ENCODE results near the gene CCDC30. TPM values are rescaled to one million over a fixed set of nuclear protein-coding genes. Genes with fewer than 3 reads are reported as not detected.

The CCDC30 gene
- total RNA-seq, 1 donor from 2014 or later, result 1.7 TPM

DNA sequence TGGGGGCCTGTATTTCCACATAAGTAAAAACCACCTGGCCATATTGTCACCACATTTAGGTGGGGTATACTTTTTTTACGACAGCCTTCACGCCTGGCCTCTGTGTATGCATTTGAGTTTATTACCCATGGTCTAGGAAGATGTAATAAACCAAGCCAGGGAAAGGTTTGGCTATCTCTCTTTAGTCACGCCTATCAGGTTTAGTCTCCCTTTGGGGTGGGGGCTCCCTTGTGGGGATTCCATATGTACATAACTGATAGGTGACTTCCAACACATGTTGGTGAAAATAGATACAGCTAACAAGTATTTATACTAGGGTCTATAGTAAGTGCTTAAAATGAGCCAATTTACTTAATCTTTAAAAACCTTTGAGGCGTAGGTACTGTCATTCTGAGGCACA, 223.3 kb downstream of the CCDC30 start:
- DNase-seq (ENCODE audit: low spot score) (no peak), ATAC-seq (no peak)

DNA sequence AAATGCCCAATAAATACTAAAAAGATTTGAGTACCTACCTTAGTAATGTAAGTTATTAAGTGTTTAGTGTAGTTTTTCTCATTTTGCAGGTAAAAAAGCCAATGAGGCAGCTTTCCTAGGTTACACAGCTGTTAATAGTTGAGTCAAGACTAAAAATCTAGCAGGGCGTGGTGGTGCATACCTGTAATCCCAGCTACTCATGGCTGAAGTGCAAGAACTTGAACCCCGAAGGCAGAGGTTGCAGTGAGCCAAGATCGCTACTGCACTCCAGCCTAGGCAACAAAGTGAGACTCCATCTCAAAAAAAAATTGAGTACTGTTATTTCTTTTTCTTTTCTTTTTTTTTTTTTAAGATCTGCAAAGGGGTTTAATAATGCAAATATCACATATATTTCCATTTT, 226.8 kb downstream of the CCDC30 start:
- DNase-seq (ENCODE audit: low spot score), result no peak
- ATAC-seq, result no peak

DNA sequence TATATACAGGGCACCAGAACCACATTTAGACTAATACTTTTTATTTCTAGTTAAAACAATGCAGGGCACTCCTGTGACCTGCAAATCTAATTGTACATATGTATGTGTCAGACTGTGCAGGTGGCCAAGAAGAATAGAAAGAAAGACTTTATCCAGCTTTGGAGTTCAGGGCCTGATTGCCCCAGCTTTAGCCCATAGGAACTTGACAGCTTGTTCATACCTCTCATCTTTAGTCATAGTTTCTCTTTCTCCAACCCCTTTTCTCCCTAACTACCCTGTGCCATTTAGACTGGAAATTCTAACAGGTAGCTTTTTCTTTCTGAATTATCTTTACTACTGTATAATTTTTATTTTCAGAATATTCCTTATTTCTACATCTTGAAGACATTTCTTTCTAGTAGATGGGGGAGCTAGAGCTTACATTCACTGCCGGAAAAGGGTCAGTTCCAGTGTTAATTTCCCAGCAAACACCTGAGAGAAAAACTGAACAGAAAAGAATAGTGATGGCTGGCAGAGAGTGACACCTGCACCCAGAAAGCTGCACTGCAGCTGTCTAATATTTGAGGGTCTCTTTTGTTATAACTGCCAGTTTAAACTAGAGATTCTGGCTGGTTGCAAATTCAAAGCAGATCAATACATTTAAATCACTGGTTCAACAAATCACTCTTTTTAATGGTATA, 227.5 kb downstream of the CCDC30 start:
- no peak for ATAC-seq
- DNase-seq (ENCODE audit: low spot score), result no peak

DNA sequence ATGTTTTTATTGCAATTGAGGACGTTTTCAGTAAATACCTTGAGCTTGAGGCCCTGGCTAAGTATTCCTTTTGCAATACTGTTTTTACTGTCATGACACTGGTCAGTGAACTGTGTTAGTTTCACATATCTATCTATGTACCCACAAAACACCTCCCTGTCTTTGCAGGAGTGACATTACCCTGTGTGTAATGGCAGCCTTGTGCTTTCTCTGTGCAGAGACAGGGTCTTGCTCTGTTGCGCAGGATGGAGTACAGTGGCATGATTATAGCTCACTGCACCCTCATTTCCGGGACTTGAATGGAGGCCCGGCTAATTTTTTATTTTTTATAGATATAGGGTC, 228.0 kb downstream of the CCDC30 start:
- ATAC-seq (no peak), DNase-seq (ENCODE audit: low spot score) (no peak)

DNA sequence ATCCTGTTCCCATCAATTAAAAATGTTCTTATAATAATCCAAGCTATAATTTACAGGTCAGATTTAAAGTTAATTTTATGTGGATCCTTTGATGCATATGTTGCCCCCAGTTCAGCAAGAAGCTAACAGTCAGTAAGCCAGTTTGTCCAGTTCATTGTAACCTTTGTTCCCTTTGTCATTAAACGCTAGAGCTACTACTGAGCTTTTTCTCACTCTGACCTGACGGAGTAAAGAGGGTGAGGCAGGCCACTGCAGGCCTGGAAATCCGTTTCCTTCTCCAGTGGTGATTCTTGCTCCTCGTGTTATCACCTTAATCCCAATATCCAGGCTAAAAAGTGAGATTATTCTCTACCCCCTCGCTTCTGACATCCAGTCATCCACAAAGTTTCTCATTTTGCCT, 229.4 kb downstream of the CCDC30 start:
- DNase-seq (ENCODE audit: low spot score) (no peak), ATAC-seq (peak; percentile 81)

DNA sequence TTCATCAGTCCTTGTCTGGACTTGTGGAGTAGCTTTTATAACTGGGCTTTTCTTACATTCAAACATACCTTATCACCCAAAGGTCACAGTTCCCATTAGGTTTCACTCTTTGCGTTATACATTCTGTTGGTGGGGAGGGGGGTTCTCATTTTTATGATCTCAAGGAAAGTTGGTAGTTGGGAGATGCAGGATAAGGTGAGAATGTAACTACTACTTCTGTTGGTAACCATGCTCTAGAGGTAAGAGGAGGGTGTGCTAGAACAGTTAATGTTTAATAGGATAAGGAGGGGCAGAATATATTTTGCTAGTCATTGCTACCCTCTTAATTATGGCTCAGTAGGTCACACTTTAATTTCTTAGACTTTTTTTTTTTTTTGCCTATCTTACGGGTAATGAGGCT, 229.8 kb downstream of the CCDC30 start:
- ATAC-seq (peak; percentile 51), DNase-seq (ENCODE audit: low spot score) (no peak)

DNA sequence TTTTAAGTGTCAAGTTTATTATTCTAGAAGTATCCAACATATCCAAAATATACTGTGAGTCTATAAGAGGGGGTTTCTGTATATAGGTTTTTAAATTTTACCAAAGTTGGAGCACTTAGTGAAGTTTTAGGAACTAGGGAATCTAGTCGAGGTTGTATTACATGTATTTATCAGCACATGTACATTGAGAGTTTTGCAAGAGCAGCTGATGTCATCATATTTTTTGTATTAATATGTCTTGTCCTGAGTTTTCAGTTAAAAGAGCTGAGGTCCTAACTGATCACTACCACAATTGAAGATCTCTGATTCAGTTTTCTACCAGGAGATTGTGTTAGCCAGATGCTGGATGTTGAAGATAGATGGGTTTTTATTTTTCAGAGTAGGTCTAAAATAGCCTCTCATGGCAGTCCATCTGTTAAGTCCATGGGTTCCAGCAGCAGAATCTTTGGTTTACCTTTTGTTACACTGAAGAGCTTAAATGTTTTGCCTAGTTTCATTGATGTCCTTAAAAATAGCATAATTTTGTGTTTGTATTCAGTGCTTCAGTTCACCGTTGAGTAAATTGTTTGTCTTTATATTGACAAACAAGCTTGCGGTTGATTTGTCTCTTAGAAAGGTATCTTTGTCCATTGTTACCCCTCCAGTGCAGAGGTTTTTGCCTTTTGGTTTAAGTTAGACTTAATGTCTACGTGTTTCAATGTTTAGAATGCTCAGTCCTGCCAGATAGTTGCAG, 235.2 kb downstream of the CCDC30 start:
- ATAC-seq (no peak), DNase-seq (ENCODE audit: low spot score) (no peak)

DNA sequence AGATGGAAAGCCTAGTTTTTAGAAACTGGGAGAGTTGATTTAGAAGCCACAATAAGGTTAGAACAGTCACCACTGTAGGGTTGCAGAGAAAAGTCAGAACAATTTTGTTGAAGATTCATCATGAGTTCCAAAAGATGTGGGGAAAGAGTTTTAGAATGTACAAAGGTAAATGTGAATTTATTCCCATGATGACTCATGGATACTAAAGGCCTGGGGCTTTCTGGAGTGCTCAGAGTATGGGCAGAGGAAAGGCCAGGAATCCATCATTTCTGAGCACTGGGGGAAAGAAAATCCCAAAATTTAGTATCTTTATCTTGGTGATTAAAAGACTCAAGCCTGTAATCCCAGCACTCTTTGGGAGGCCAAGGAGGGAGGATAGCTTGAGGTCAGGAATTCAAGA, 236.9 kb downstream of the CCDC30 start:
- ATAC-seq (no peak), DNase-seq (ENCODE audit: low spot score) (no peak)

DNA sequence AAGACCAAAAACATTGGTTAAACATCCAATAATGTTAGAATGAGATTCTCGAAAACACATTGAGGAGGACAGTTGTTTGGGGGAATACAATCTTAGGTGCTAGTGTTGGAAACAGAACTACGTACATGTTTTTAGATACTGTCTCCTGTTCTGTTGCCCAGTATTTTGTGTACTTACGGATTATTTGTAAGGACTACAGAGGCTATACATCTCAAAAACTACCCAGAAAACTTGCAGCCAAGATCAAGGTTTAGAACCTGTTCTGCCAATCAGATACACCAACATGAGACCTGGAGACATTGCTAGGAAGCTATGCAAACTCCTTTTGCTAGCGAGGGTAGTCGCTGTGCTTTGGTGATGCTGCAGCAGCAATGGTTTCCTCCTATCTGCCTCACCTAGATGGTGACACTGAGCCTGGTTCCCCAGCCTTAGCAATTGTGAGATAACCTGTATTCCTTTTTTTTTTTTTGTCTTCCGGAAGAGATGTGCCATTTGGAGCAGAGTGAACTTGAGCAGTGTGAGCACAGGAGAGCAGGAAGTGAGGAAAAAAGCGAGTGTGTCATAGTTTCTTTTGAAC, 240.9 kb downstream of the CCDC30 start:
- DNase-seq (ENCODE audit: low spot score) (no peak), ATAC-seq (no peak)

Other genes starting within 250 kb of the CCDC30 start
- gene FOXJ3, start 128.1 kb upstream of the CCDC30 start, total RNA-seq, result 13.7 TPM
- gene RIMKLA, start 82.5 kb upstream of the CCDC30 start, total RNA-seq, result 0.25 TPM
- gene ZMYND12, start 7.3 kb upstream of the CCDC30 start, total RNA-seq, result 3.9 TPM
- gene PPCS, start 6.7 kb upstream of the CCDC30 start, total RNA-seq, result 45.7 TPM
- gene PPIH, start 195.1 kb downstream of the CCDC30 start, total RNA-seq, result 7.7 TPM
- 183 TPM for gene YBX1, start 219.1 kb downstream of the CCDC30 start, total RNA-seq

Data from left lobe of liver (tissue), 2 donors.